ENCODE data around the gene ISLR. TPM values are rescaled to one million over a fixed set of nuclear protein-coding genes. Genes with fewer than 3 reads are reported as not detected.

Gene ISLR
- total and polyA plus RNA-seq, 2 experiments from 2014 or later, result 0.55 TPM; not detected in 1

- TF ChIP-seq REST (IDR thresholded peaks at IDR 0.05; ENCODE audit: unreplicated experiment) (no peak), JUNB (IDR thresholded peaks at IDR 0.05; ENCODE audit: unreplicated experiment) (no peak), CREB1 (CRISPR knock-in tag; IDR thresholded peaks at IDR 0.05; ENCODE audit: low read depth) (no peak), ETS1 (IDR thresholded peaks at IDR 0.05) (no peak), ZNF114 (CRISPR knock-in tag; IDR thresholded peaks at IDR 0.05) (no peak), EZH2phosphoT487 (IDR thresholded peaks at IDR 0.05; ENCODE audit: unreplicated experiment) (peak; percentile 95)
Observed at GRCh38 chr15:74130155-74130848, 43.2 kb upstream of the ISLR start, which contains the start of gene ISLR2 (continued).

GRCh38 chr15:74130849-74131627 is 42.5 kb upstream of the ISLR start:
- Histone ChIP-seq H3K27ac (ENCODE audit: low read depth) (no peak overlapping the region), H3K4me1 (ENCODE audit: insufficient read depth) (peaks cover 53% of the 10 kb centered on the region), H3K36me3 (ENCODE audit: insufficient read depth) (no peaks in the 10 kb centered on the region), H3F3A (replicated peaks; ENCODE audit: low read depth) (peaks cover 23% of the 10 kb centered on the region), H3K27me3 (ENCODE audit: insufficient read depth) (peaks cover 100% of the 10 kb centered on the region), H3K4me3 (peak overlapping the region; percentile 75), H2AFZ (no peak overlapping the region), H3K79me2 (replicated peaks; ENCODE audit: insufficient read depth) (no peaks in the 10 kb centered on the region), H3K4me2 (peak overlapping the region; percentile 92), H3K9me2 (ENCODE audit: insufficient read depth) (no peaks in the 10 kb centered on the region), H4K20me1 (replicated peaks; ENCODE audit: insufficient read depth) (no peaks in the 10 kb centered on the region)
- H3K9me3 Mint-ChIP-seq, result peaks cover 6% of the 10 kb centered on the region; the same call in 2 of the 3 replicates
- H3K4me3 Mint-ChIP-seq, result peak overlapping the region; percentile 68
- peaks cover 95% of the 10 kb centered on the region for H3K27me3 Mint-ChIP-seq (ENCODE audit: insufficient read depth, low read depth, poor library complexity)
- peaks cover 52% of the 10 kb centered on the region for H3K4me1 Mint-ChIP-seq
- no peaks in the 10 kb centered on the region; the same call in 2 of the 3 replicates for H3K36me3 Mint-ChIP-seq (ENCODE audit: low read depth)
- TF ChIP-seq EZH2 (IDR thresholded peaks at IDR 0.05; ENCODE audit: low read depth, unreplicated experiment) (peak; percentile 97), EZH2phosphoT487 (IDR thresholded peaks at IDR 0.05; ENCODE audit: unreplicated experiment) (peak; percentile 25), JUNB (IDR thresholded peaks at IDR 0.05; ENCODE audit: unreplicated experiment) (no peak)
- TF ChIP-seq, protein P1, sequence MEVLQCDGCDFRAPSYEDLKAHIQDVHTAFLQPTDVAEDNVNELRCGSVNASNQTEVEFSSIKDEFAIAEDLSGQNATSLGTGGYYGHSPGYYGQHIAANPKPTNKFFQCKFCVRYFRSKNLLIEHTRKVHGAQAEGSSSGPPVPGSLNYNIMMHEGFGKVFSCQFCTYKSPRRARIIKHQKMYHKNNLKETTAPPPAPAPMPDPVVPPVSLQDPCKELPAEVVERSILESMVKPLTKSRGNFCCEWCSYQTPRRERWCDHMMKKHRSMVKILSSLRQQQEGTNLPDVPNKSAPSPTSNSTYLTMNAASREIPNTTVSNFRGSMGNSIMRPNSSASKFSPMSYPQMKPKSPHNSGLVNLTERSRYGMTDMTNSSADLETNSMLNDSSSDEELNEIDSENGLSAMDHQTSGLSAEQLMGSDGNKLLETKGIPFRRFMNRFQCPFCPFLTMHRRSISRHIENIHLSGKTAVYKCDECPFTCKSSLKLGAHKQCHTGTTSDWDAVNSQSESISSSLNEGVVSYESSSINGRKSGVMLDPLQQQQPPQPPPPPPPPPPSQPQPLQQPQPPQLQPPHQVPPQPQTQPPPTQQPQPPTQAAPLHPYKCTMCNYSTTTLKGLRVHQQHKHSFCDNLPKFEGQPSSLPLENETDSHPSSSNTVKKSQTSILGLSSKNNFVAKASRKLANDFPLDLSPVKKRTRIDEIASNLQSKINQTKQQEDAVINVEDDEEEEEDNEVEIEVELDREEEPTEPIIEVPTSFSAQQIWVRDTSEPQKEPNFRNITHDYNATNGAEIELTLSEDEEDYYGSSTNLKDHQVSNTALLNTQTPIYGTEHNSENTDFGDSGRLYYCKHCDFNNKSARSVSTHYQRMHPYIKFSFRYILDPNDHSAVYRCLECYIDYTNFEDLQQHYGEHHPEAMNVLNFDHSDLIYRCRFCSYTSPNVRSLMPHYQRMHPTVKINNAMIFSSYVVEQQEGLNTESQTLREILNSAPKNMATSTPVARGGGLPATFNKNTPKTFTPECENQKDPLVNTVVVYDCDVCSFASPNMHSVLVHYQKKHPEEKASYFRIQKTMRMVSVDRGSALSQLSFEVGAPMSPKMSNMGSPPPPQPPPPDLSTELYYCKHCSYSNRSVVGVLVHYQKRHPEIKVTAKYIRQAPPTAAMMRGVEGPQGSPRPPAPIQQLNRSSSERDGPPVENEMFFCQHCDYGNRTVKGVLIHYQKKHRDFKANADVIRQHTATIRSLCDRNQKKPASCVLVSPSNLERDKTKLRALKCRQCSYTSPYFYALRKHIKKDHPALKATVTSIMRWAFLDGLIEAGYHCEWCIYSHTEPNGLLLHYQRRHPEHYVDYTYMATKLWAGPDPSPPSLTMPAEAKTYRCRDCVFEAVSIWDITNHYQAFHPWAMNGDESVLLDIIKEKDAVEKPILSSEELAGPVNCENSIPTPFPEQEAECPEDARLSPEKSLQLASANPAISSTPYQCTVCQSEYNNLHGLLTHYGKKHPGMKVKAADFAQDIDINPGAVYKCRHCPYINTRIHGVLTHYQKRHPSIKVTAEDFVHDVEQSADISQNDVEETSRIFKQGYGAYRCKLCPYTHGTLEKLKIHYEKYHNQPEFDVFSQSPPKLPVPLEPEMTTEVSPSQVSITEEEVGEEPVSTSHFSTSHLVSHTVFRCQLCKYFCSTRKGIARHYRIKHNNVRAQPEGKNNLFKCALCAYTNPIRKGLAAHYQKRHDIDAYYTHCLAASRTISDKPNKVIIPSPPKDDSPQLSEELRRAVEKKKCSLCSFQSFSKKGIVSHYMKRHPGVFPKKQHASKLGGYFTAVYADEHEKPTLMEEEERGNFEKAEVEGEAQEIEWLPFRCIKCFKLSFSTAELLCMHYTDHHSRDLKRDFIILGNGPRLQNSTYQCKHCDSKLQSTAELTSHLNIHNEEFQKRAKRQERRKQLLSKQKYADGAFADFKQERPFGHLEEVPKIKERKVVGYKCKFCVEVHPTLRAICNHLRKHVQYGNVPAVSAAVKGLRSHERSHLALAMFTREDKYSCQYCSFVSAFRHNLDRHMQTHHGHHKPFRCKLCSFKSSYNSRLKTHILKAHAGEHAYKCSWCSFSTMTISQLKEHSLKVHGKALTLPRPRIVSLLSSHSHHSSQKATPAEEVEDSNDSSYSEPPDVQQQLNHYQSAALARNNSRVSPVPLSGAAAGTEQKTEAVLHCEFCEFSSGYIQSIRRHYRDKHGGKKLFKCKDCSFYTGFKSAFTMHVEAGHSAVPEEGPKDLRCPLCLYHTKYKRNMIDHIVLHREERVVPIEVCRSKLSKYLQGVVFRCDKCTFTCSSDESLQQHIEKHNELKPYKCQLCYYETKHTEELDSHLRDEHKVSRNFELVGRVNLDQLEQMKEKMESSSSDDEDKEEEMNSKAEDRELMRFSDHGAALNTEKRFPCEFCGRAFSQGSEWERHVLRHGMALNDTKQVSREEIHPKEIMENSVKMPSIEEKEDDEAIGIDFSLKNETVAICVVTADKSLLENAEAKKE (CRISPR knock-in tag; IDR thresholded peaks at IDR 0.05), result no peak
- H3K27ac Mint-ChIP-seq, result no peak overlapping the region
- ATAC-seq (no peak), DNase-seq (ENCODE audit: low spot score) (peak; percentile 29)

Data from GM23338 (cell line).